HUES48 (cell line): ENCODE data around the gene NKD2.
"Not testable (repeated sequence)": the region's sequence is repeated elsewhere in the genome, so short reads cannot be mapped to it uniquely, and the experiment has no call there.

Source experiments
- H3K27ac ChIP-seq: one replicate; pipeline ENCODE4 v1.7.0; 2013; ENCODE audit warnings: low read depth, low read length, inconsistent platforms
- H3K27me3 ChIP-seq: 2 replicates; pipeline ENCODE4 v1.6.1; 2013; ENCODE audit warnings: mild to moderate bottlenecking, low read length; ENCODE audit not compliant: control insufficient read depth, insufficient read depth
- H3K36me3 ChIP-seq: 2 replicates; pipeline ENCODE4 v1.6.1; 2013; ENCODE audit warnings: low read length; ENCODE audit not compliant: control insufficient read depth, insufficient read depth
- H3K4me1 ChIP-seq: 2 replicates; pipeline ENCODE4 v1.6.1; 2013; ENCODE audit warnings: mild to moderate bottlenecking, low read length; ENCODE audit not compliant: control insufficient read depth, insufficient read depth
- H3K4me3 ChIP-seq: 2 replicates; pipeline ENCODE4 v1.5.1; 2013; ENCODE audit warnings: mild to moderate bottlenecking, low read depth, low read length
- H3K9ac ChIP-seq: 2 replicates; pipeline ENCODE4 v1.6.1; 2013; ENCODE audit warnings: mild to moderate bottlenecking, low read depth, low read length, moderate library complexity
- H3K9me3 ChIP-seq: 2 replicates; pipeline ENCODE4 v1.6.1; 2013; ENCODE audit warnings: low read length; ENCODE audit not compliant: control insufficient read depth, insufficient read depth

The NKD2 gene

DNA sequence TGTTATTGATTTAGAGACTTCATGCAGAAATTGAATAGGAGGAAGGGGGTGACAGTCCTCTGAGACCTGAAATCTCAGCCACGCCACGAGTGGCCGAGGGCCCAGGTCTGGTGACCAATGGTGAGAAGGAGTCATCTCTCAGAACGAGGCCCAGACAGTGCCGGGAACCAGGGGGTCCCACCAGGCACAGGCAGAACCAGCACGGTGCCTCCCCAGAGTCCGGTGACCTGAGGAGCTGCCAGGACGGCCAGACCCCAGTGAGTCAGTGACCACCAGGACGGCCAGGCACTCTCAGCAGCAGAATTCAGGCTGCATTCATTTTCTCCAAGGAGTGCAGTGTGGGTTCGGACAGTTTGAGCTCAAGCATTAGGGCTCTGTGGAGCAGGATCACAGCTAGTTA lies 43.8 kb upstream of the NKD2 start:
- Histone ChIP-seq H3K36me3 (no peaks in the 10 kb centered on the region), H3K9ac (no peak overlapping the region), H3K9me3 (no peaks in the 10 kb centered on the region), H3K4me3 (no peak overlapping the region), H3K27me3 (no peaks in the 10 kb centered on the region), H3K4me1 (no peaks in the 10 kb centered on the region), H3K27ac (no peak overlapping the region)

DNA sequence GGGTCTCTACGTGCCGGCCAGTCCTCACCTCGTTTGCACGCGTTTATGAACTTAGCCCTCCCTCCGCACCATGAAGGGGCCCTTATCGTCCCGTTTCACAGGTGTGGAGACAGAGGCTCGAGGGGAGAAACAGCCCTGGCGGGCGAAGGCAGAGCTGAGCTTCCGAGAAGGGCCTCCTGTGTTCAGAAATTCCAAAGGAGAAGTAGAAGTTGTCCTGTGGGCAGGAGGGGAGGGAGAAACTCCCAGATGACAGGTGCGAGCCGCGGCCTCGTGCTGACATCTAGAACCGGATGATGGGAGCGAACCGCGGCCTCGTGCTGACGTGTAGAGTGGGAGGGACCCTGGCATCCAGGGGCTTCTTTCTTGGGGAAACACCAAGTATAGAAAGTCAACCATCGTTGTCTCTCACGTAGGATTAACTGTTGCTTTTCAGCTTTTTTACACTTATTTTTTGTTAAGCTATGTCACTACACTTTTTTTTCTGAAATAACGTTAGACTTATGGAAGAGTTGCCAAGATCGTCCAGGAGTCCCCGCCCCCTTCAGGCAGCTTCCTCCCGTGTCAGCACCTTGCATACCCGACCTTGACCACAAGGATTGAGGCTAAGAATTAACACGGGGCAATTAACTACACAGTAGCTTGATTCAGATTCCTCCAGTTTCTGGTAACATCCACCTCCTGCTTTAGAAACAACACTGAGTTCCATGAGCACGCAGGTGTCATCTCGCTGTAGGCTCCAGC lies 42.8 kb upstream of the NKD2 start:
- H3K9me3 ChIP-seq = no peaks in the 10 kb centered on the region

DNA sequence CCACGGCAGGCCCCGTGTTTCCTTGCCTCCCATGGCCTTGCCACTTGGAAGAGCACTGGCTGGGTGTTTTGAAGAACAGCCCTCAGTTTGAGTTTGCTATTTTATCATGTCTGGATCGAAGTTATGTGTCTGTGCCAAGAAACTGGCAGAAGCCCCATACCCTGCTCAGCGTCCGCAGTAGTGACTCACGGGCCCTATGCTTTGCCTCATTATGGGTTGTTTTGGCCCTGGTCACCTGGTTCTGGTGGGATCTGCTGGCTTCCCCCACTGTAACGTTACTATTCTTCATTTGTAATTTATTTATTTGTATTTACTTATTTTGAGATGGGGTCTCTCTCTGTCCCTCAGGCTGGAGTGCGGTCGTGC lies 42.3 kb upstream of the NKD2 start:
- Histone ChIP-seq H3K4me3 (no peak overlapping the region), H3K27me3 (no peaks in the 10 kb centered on the region), H3K4me1 (no peaks in the 10 kb centered on the region), H3K9me3 (no peaks in the 10 kb centered on the region), H3K27ac (no peak overlapping the region), H3K9ac (no peak overlapping the region), H3K36me3 (no peaks in the 10 kb centered on the region)

More for the DNA sequence above, 42.8 kb upstream of the NKD2 start:
- Histone ChIP-seq H3K9ac (no peak overlapping the region), H3K4me1 (no peaks in the 10 kb centered on the region), H3K27ac (no peak overlapping the region), H3K27me3 (no peaks in the 10 kb centered on the region), H3K4me3 (no peak overlapping the region), H3K36me3 (no peaks in the 10 kb centered on the region)

- H3K9me3 ChIP-seq = no peaks in the 10 kb centered on the region
- H3K36me3 ChIP-seq = no peaks in the 10 kb centered on the region
- no peak overlapping the region for H3K9ac ChIP-seq
- no peaks in the 10 kb centered on the region for H3K27me3 ChIP-seq
- no peaks in the 10 kb centered on the region for H3K4me1 ChIP-seq
- H3K4me3 ChIP-seq = no peak overlapping the region
- no peak overlapping the region for H3K27ac ChIP-seq
Observed at GRCh38 chr5:966941-967340, 41.7 kb upstream of the NKD2 start.

- H3K27ac ChIP-seq = no peak overlapping the region
- H3K9me3 ChIP-seq = no peaks in the 10 kb centered on the region
- H3K9ac ChIP-seq = no peak overlapping the region
- H3K4me1 ChIP-seq = no peaks in the 10 kb centered on the region
- no peaks in the 10 kb centered on the region for H3K36me3 ChIP-seq
- no peaks in the 10 kb centered on the region for H3K27me3 ChIP-seq
- H3K4me3 ChIP-seq = no peak overlapping the region
Observed at GRCh38 chr5:968881-969280, 39.7 kb upstream of the NKD2 start.

GRCh38 chr5:969408-969839 lies 39.2 kb upstream of the NKD2 start:
- H3K36me3 ChIP-seq = no peaks in the 10 kb centered on the region
- no peaks in the 10 kb centered on the region for H3K4me1 ChIP-seq
- H3K27ac ChIP-seq = no peak overlapping the region
- no peaks in the 10 kb centered on the region for H3K9me3 ChIP-seq
- H3K9ac ChIP-seq = no peak overlapping the region
- H3K27me3 ChIP-seq = no peaks in the 10 kb centered on the region
- no peak overlapping the region for H3K4me3 ChIP-seq

- H3K4me3 ChIP-seq, H3K27me3 ChIP-seq, H3K27ac ChIP-seq, H3K36me3 ChIP-seq, H3K9ac ChIP-seq, H3K4me1 ChIP-seq, H3K9me3 ChIP-seq: not testable (repeated sequence)
Observed at GRCh38 chr5:972575-972974, 36.0 kb upstream of the NKD2 start.

- H3K36me3 ChIP-seq = no peaks in the 10 kb centered on the region
- no peaks in the 10 kb centered on the region for H3K9me3 ChIP-seq
- no peaks in the 10 kb centered on the region for H3K27me3 ChIP-seq
- H3K4me3 ChIP-seq = no peak overlapping the region
- H3K9ac ChIP-seq = no peak overlapping the region
- H3K4me1 ChIP-seq = no peaks in the 10 kb centered on the region
- no peak overlapping the region for H3K27ac ChIP-seq
Observed at GRCh38 chr5:976849-977751, 31.5 kb upstream of the NKD2 start.

- Histone ChIP-seq H3K27ac (no peak overlapping the region), H3K4me3 (no peak overlapping the region), H3K4me1 (no peaks in the 10 kb centered on the region), H3K27me3 (no peaks in the 10 kb centered on the region), H3K36me3 (no peaks in the 10 kb centered on the region), H3K9ac (no peak overlapping the region), H3K9me3 (no peaks in the 10 kb centered on the region)
Observed at GRCh38 chr5:978054-978453, 30.5 kb upstream of the NKD2 start.

DNA sequence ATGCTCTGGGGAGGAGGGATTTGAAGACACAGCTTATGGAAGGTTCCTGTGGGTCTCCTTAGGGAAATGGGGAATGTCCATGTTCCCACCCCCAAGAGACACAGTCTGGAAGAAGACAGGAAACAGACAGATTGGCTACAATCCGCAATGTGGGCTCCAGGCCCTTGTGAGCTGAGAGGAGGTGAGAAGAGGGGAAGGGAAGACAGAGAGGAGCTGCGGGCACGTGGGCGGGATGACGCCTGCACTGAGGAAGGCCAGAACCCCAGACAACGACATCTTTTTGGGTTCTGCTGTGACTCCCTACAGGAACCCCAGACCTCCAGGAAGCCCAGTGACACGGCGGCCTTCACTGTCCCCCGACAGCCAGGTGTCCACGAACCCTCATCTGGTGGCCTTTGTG lies 29.9 kb upstream of the NKD2 start:
- Histone ChIP-seq H3K9ac (no peak overlapping the region), H3K4me1 (no peaks in the 10 kb centered on the region), H3K27me3 (no peaks in the 10 kb centered on the region), H3K27ac (no peak overlapping the region), H3K9me3 (no peaks in the 10 kb centered on the region), H3K4me3 (no peak overlapping the region), H3K36me3 (no peaks in the 10 kb centered on the region)

DNA sequence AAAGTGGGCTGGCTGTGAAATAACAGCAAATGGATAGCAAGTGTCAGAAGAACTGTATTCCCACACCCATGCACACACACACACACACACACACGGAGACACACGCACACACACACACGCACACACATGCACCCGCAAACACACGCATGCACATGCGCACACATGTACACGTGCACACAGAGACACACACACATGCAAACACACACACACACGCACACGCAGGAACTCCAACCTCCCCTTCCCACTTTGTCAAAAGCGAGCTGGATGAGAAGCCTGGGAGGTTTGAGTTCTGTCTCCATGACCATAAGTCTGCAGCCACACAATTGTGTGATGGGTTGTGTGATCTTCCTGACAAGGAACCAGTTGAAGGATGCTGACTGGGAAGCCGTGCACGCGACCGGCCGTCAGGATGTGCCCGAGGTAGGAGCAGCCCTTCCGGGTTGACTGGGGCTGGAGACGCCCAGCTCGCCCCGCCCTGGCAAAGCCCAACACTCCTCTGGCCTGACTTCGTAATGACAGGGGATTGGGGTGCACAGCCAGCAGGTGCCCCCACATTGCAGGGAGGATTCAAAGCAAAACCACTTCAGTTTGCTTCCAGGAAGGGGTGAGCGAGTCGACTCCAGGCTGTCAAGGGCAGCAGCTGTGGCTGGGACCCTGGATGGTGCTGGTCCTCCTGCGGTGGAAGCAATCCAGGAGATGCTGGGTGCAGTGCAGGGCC lies 29.3 kb upstream of the NKD2 start:
- Histone ChIP-seq H3K27me3 (no peaks in the 10 kb centered on the region), H3K4me1 (no peaks in the 10 kb centered on the region), H3K9me3 (no peaks in the 10 kb centered on the region), H3K4me3 (no peak overlapping the region), H3K36me3 (no peaks in the 10 kb centered on the region), H3K27ac (no peak overlapping the region), H3K9ac (no peak overlapping the region)
